HG02642 (cell line): ENCODE results near the gene CYTIP.

Source experiments
- ATAC-seq: cut with Tn5 transposase; IDR thresholded peaks from one replicate; pipeline ENCODE4 v1.9.1; 2021; ENCODE audit warnings: mild to moderate bottlenecking; ENCODE audit not compliant: unreplicated experiment, poor library complexity

CYTIP gene

DNA sequence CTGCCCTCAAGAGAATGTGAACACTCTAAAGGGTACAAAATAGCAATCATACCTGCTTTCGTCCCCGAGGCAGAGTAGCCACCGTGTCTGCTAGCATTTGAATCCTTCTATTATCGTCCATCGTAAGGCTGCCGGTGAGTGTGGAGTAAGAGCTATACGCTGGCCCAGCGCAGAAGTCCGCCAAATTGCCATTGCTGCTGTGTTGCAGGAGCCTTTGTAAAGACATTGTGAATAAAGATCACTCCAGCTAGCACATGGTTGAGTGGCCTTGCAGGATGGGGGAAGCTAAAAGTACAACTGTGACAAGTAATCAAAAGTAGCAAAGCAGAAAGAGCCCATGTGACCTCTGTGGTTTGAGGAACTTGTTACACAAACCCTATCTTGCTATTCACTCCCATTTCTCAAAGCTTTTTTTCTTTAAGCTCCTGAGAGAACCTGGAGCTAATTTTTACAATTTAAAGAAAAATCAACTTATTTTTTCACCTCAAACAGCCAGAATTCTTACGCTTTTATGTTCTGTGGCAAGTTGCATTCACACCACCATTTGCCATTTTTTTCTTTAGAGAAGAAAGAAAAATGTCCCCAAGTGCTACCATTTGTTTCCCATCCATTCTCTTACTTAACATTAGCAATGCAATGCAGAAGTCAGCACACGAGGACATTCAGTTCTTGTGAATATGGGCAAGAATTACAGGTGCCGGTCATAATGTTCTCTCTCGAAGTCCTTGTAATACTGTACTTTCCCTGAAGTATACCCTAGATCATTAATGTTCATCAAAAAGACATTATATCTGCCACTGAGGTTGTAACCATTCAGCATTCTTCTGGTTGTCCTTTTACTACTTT lies at the start of gene CYTIP:
Gene CYTIP (minus strand): TSS at position 295 of the 846 bp plus-strand sequence. CDS start 69 bp downstream, at position 226.
- peak; percentile 47 for ATAC-seq

DNA sequence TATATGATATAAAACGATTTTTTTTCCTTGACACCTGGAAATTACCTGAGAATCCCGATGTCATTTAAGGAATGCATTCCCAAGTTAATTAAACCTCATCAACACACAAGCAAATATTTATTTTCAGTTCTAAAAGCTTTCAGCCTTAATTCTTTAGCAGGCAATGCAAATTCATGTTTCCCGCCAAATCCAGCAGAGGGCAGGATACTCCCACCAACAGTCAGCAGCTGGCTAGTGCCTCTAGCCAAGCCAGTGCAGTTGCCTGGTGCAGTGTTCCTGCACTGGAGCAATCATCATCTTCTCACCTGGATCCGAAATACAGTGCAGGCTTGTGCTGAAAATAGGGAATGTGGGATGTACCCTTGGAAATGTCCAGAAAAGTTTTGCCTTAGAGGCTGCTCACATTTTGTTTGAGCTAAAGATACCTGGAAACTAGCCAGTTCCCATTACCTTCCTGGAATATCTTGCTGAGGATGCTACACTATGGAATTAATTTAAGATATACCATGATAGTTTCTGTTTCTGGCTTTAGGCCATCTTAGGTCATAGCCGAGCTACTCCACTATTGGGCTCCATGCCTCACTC lies 48.4 kb upstream of the CYTIP start:
- peak; percentile 98 for ATAC-seq

DNA sequence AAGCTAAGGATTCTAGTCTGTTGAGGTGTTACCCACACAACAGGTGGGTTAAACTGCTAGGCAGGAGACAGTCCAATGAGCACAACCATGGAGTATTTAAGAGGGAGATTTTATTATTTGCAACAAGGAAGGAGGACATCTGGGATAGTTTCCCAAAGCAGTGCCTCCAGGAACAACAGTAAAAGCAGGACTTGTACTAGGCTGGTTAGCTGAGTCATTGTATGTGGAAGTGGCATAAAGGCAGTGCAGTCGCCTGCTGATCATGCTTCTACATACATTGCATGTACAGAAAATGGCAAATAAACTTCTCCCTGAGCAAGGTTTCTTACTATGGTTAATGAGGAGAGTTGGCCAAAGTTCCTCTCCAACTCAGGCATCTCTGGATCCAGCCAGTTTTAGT lies 46.1 kb upstream of the CYTIP start:
- ATAC-seq: no peak

DNA sequence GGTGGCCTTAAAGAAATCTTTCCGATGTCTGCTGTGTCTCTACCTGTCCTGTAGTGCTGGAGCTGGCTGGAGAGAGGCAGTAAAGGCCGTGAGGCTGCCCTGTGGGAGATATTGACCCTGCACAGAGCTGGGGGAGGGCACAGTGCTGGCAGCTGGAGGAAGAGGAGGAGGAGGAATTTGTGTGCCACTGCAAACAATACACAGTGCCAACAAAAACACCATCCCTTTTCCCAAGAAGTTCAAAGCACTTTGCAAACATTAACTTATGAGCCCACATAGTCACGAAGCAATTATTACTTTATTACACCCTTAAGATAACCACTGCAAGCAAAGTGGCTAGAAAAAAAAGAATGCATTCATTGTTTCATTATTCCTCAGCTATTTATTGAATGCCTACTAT lies 45.0 kb upstream of the CYTIP start:
- ATAC-seq: no peak

DNA sequence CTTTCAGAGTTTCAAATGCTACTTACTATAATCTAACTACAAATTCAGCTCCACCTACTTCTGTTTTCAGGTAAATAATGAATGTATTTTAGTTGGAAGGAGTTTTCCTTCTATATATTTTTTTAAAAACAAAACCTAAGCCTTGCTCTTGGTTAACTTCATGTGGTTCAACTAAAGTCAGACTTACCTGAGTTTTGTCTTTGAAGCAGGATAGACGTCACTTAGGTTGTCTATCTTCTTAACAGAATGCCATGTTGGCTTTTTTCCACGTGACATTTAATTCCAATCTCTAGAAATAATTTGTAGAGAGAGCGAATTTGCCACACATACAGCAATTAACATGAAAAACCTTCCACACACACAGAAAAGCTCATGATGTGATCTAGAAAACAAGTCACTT lies 43.9 kb upstream of the CYTIP start:
- no peak for ATAC-seq

DNA sequence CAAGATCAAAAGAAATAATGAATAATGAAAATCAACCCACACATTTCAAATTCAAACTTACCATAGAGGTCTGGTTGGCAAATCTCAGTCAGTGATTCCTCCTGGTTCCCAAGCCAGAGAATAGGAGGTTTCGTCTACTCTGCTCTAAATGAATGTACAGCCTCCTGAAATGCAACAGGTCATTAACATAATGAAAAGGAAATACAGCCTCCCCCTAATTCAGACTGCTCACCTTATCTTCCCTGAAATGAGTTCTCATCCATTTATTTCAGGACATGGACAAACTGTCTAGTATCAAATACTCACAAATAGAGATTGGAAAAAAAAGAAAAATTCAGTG lies 43.4 kb upstream of the CYTIP start:
- ATAC-seq: no peak

DNA sequence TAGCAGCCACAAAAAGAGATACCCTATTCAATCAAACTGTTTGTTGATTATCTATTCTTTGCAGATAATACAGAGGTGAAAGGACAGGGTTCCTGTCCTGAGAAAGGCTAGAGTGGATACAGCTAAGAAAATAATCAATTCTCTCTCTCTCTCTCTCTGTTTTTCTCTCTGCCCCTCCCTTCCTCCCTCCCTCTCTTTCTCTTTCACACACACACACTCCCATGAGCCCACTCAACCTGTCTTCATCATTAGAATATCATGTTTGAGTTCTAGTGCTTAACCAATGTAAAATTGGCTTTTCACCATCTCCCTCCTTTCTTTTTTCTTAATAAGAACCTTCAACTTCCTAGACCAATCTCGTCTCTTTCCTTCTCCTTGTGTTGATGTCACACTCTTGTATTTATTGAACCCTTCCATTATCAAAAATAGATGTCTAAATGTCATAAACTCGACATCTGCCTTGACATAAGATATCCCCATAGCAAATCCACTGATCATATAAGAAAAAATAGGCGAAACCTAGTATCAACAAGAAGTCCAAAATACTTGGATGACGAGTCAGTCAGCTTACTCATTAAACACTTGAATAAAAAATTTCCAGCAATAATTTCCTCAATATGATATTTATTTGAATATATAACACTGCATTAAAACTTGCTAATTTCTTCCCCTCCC lies 42.8 kb upstream of the CYTIP start:
- ATAC-seq: no peak

DNA sequence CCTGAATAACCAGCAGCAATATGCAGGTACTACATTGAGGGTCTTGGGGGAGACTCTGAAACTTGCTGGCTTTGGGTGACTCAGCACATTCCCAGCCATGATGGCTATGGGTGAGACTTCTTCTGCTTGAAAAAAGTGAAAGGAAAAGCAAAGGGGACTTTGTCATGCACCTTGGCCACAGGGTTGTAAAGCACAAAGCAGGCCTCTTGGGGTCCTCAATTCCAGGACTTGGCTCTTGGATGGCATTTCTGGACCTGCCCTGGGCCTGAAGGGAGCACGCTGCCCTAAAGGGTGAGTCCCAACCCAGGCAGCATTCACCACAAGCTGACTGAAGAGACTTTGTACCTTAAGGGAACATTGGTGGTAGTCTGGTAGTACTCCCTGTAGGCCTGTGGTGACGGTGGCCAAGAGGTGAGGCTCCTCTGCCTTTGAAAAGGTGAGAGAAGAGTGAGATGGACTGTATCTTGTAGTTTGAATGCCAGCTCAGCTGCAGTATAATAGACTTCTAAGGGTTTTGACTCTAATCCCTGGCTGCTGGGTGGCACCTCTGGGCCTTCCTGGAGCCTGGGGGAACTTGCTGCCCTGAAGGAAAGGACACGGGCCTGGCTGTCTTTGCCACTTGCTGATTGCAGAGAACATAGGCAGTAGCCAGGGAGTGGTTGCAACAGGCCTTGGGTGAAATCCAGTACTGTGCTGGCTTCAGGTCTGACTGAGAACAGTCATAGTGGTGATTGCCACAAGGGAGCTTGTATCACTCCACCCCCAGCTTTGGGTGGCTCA lies 36.5 kb upstream of the CYTIP start:
- ATAC-seq: peak; percentile 89

DNA sequence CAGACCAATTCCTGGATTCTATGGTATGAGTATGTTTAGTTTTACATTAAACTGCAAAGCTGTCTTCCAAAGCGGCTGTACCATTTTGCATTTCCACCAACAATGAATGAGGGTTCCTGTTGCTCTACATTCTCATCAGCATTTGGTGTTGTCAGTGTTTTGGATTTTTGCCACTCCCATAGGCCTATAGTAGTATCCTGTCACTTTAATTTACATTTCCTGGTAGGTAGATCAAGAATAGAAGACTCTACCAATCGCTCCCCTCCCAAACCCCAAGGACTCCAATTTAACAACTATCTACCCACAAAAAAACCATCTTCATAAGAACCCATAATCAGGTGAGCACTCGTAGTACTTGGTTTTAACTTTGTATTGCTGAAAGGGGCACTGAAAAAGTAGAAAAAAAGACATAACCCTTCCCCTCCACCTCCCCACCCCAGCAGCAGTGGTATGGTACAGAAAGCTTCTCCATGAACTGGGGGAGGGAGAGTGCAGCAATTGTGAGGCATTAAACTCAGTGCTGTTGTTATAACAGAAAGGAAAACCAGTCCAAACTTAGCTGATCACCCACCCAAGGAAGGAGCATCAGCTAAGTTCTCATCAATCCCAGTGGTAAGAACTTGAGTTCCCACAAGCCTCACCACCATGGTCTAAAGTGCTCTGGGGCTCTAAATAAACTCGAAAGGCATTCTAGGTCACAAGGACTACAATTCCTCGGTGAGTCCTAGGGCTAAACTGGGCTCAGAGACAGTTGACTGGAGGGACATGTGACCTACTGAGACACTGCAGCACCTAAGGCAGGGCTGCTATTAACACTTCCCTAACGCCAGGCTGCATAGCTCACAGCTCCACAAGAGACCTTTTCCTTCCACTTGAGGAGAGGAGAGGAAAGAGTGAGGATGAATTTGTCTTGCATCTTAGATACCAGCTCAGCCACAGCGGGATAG lies 35.5 kb upstream of the CYTIP start:
- peak; percentile 46 for ATAC-seq

DNA sequence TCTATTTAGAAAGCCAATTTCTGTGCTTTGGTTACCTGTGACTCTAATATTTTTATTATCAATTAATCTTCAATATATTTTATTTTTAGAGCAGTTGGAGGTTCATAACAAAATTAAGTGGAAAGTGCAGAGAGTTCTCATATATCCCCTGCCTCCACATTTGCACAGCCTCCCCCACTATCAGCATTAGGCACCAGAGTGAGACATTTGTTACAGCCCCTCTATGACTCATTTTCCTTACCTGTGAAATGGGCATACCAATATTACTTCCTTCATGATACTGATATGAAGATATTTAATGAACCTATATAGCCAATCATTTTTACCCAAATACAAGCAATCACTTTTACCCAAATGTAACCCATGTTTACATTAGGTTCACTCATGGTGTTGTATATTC lies 34.0 kb upstream of the CYTIP start:
- ATAC-seq: no peak

DNA sequence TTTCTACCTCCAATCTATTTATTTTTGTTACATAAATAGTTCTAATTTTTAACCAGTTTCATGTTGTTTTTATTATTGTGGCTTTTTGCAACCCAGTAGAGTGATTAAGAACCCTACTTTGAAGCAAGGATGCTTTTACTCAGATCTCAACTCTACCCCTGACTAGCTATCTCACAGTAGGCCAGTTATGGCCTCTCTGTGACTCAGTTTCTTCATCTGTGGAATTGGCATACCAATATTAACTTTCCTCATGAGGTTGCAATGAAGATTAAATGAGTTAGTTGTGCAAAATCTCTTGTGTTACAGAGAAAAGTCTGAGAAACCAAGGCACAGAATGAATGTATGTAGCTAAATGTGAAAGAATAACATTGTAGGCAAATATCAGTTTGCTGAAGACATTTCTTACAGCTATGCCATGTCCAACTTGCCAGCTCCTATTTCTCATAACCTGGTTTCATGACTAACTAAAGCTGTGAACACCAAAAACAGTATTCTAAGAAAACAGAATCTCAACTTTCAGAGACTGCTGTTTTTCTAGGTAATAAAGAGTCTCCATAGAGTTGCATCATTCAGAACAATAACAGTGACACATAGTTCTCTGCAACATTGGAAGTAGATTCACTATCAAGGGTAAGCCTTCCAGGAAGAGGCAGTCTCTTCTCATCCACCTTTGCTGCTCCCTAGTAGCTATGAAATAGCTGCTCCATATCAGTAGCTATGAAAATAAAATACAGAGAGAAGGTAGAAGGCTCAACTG lies 33.2 kb upstream of the CYTIP start:
- no peak for ATAC-seq

DNA sequence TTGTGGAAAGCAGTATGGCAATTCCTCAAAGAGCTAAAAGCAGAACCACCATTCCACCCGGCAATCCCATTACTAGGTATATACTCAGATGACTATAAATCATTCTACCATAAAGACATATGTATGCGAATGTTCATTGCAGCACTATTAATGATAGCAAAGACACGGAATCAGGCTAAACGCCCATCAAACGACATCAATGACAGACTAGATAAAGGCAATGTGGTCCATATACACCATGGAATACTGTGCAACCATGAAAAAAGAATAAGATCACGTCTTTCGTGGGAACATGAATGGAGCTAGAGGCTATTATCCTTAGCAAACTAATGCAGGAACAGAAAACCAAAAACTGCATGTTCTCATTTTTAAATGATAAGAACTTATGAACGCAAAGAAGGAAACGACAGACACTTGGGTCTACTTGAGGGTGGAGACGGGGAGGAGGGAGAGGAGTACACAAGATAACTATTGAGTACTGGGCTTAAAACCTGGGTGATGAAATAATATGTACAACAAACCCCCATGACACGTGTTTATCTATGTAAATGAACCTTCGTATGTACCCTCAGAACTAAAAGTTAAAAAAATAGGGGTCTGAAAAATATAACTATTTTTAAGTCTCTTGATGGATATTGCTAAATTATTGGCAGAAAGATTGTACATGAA lies 32.0 kb upstream of the CYTIP start:
- no peak for ATAC-seq

DNA sequence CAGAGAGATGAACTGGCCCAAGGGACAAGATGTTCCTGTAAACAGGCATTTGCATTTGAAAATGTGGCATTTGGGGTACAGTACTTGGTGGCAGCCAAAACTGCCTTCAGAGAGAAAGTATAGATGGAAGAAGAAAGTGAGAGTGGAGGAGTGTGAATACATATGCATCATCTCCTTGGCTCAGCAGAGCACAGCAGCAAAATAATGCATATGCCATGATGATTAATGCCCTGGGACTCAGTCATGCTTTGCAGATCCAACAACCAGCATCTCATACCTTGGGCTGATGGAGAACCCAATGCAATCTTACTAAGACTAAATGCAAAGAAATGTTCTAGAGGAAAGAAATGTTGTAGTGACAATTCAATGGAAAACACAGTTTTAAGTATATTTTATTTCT lies 29.7 kb upstream of the CYTIP start:
- no peak for ATAC-seq

DNA sequence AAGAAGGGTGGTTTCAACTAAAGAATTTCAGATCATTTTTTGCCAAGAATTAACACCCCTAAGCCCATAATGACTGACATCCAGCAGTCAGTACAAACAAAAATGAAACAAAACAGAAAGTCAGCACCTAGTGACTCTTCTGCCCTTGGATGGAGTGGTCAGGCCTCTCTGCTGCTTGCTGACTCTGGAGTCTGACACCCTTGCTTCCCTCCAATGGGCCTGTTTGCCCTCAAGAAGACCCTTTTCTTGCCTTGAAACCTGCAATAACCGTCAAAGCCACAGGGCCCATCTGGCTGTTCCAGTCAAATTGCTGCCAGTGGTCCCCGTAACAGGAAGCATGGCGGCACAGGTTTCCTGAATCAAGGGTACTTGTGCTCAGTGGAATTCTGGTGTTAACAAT lies 27.2 kb upstream of the CYTIP start:
- no peak for ATAC-seq

DNA sequence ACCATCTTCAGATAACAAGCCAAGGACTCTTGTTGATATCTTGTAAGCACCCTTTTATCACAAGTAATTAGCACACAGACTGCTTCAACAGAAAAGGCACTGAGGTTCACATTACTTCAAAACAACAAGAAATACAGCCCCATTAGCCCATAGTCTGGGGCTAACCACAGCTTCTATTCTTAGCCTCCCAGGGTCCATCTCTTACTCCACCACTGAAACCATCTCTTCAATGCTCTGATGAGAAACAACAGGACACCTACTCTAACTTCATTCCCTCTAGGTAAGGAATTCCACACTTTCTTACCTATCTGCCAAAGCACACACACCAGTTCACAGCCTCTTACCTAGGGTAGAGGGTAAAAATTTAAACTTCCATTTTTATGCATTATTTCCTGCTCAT lies 26.4 kb upstream of the CYTIP start:
- ATAC-seq: peak; percentile 53

DNA sequence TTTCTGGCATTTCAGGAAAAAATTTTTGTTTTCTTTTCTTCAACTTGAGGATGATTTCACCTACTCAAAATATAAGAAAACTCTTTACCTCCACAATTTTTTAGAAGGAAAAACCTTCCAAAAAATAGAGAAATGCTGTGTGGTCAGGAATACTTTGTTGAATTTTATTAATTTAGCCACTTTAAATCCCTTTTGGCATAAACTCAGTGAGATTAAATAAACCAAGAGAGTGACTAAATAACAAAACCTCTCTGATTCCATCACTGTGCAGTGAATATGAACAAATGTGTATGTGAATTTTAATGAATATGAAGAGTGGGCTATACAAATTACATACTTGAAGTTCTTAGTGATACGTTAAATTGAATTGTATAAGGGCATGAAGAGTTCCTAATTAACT lies 25.8 kb upstream of the CYTIP start:
- no peak for ATAC-seq

DNA sequence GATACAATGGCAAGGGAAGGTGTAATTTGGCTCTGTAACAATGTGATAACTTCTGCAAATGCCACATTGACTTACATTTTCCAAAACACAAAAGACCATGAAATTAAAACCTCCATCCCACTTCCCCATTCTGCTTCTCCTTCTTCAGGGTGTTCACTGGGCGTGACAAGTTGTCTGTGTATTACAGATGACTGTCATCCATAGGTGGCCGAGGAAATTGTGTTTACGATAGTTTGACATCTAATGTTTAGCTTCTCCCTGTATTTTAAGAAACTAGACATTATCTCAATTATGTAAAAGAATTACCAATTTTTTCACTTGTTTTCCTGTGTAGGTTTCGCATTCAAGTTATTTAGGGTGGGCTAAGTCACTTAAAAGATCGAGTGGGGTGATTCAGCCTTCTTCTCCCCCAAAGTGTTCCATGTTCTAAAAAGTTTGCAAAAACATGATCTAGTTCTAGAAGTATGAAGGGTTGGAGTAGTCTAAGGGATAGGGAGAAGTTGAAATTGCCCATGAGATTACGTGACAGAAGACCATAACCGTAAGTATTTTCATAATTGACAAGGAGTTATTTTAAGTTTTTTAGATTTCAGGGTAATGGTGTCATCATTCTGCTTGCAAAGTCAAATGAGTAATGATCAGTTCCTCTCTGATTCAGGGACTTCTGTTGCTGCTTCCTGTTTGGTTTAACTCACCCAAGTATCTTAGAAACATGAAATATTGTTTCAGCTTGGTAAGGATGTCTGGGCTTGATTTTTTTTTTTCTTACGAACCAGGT lies 25.2 kb upstream of the CYTIP start:
- ATAC-seq: peak; percentile 79

DNA sequence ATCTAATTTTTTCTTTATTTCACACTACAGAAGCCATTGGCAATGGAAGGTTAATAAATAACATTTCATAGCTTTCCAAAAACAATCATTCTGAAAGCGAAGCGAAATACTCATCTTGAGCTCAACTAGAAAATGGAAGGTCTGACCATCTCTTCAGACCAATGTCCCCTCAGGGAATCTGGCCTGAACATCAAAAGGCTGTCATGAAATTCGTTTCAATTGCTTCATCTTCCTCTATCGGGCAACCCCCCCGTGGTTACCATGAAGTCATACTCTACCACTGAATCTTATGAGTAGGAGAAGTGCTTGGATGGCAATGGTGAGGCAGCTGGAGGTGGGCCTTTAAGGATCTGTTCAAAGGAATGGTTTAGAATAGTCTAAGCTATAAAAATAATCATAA lies 22.9 kb upstream of the CYTIP start:
- peak; percentile 35 for ATAC-seq
